HG02938 (cell line): ENCODE results near the gene DAGLB.
"Not testable (repeated sequence)": the region's sequence is repeated elsewhere in the genome, so short reads cannot be mapped to it uniquely, and the experiment has no call there.

ENCODE experiments used
- ATAC-seq: cut with Tn5 transposase; IDR thresholded peaks from one replicate; pipeline ENCODE4 v1.9.1; 2021; ENCODE audit warnings: mild to moderate bottlenecking, moderate library complexity; ENCODE audit not compliant: unreplicated experiment

Gene DAGLB

DNA sequence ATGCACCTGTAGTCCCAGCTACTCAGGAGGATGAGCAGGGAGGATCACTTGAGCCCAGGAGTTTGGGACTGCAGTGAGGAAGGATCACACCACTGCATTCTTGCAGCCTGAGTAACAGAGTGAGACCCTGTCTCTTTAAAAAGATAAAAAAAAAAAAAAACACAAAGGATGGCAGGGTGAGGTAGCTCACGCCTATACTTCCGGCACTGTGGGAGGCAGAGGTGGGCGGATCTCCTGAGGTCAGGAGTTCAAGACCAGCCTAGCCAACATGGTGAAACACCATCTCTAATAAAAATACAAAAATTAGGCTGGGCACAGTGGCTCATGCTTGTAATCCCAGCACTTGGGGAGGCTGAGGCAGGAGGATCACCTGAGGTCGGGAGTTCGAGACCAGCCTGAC lies 15.9 kb upstream of the DAGLB start:
- not testable (repeated sequence) for ATAC-seq

GRCh38 chr7:6461946-6462550 lies 14.3 kb upstream of the DAGLB start:
- ATAC-seq, result no peak

- no peak for ATAC-seq
Observed at GRCh38 chr7:6460990-6461584, 13.3 kb upstream of the DAGLB start.

- no peak for ATAC-seq
Observed at GRCh38 chr7:6460303-6460702, 12.5 kb upstream of the DAGLB start.

DNA sequence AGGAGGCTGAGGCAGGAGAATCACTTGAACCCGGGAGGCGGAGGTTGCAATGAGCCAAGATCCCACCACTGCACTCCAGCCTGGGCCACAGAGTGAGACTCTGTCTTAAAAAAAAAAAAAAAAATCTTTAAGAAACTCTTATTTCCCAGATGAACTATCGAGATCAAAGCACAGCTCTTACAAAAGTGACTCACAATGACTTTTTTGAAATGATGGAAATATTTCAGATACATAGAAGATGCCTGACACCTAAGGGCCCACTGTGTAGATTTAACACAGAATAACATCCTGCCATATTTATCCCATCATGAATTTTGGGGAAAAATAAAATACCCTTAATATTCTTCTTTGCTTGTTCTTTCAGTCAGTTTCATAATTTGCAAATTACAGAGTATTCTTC lies 10.9 kb upstream of the DAGLB start:
- ATAC-seq, result not testable (repeated sequence)

DNA sequence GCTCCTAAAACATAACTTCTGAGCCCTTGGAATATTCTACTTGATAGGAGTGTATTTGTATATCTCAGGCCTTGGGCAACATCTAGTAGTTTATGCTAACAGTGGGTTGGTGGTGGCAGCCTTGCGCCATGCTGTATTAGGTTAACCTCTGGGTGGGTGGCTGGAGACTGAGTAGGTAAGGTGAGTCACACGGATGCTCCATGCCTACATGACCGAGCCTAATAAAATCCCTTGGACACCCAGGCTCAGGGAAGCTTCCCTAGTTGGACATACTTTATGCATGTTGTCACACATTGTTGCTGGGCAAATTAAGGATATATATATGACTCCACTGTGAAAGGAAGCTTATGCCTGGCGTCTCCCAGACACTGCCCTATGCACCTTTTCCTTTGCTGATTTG lies 6.0 kb upstream of the DAGLB start:
- no peak for ATAC-seq

- ATAC-seq, result no peak
Observed at GRCh38 chr7:6451224-6451705, 3.5 kb upstream of the DAGLB start.

- not testable (repeated sequence) for ATAC-seq
Observed at GRCh38 chr7:6450591-6450990, 2.8 kb upstream of the DAGLB start.

- ATAC-seq, result not testable (repeated sequence)
Observed at GRCh38 chr7:6449884-6450283, 2.1 kb upstream of the DAGLB start.

- no peak for ATAC-seq
Observed at GRCh38 chr7:6448943-6449543, 1.3 kb upstream of the DAGLB start.

DNA sequence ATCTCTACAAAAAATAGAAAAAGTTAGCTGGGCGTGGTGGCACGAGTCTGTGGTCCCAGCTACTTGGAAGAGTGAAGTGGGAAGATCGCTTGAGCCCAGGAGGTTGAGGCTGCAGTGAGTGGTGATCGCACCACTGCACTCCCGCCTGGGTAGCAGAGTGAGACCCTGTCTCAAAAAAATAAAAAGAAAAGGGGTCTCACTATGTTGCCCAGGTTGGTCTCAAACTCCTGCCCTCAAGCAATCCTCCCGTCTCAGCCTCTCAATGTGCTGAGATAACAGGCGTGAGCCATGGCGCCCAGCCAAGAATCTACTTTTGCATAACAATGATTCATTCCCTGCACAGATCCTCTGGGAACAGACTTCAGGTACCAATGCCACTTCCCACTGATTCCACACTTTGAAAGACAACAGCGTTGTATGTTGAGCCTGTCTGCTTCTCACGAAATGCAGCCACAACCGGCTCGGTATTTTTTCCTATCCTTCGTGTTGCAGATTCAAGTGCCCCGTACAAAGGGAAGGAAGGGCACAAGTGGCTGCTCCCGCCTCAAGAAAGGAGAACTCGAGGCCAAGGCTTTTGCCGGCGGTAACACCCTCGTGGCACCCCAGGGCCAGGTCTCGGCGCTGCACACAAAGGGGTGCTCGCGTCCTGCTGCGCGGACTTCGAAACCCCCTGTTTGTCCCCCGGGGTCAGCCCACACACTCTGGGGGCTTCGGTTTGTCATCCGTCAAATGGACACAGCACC lies 745 bp downstream of the DAGLB start:
- ATAC-seq, result peak; percentile 30

DNA sequence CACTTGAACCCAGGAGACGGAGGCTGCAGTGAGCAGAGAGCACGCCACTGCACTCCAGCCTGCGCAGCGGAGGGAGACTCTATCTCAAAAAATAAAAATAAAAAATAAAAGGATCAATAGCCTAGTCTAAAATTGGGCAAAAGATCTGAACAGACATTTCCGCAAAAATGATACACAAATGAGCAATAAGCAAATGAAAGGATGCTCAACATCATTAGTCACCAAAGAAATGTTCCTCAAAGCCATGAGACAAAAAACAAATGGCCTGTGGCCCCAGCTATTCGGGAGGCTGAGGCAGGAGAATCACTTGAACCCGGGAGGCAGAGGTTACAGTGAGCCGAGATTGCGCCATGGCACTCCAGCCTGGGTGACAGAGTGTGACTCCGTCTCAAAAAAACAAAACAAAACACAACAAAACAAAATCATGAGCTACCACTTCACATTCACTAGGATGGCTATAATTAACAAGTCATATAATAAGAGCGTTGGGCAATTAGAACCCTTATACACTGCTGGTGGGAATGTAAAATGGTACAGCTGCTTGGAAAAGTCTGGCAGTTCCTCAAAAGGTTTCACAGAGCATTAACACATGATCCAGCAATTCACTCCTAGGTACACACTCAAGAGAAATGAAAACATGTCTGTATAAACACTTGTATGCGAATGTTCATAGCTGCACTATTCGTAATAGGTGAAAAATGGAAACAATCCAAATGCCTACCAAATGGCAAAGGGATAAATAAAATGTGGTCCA lies 3.1 kb downstream of the DAGLB start:
- no peak for ATAC-seq

DNA sequence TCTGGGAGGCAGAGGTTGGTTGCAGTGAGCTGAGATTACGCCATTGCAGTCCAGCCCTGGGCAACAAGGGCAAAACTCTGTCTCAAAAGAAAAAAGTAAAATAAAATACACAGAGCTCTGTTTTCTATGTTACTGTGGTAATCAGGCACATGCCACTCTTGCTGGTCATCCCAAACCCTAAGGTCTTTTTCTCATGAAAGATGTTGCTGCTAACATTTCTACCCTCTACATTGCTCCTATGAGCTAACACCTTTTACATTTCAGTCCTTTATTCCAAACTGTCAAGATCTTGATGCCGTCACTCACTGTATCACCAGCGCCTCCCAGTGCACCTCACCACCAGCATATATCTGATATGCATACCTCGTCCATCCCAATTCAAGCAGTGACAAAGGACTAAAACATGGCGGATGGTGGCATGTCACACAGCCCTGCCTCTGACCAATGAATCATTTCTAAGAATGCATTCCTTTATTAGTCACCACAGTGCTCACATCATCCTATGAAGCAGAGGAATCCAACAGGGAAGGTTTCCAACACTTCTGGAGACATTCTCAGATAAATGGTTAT lies 4.3 kb downstream of the DAGLB start:
- no peak for ATAC-seq

GRCh38 chr7:6442114-6442513 lies 5.6 kb downstream of the DAGLB start:
- no peak for ATAC-seq

- no peak for ATAC-seq
Observed at GRCh38 chr7:6440381-6440780, 7.4 kb downstream of the DAGLB start.

DNA sequence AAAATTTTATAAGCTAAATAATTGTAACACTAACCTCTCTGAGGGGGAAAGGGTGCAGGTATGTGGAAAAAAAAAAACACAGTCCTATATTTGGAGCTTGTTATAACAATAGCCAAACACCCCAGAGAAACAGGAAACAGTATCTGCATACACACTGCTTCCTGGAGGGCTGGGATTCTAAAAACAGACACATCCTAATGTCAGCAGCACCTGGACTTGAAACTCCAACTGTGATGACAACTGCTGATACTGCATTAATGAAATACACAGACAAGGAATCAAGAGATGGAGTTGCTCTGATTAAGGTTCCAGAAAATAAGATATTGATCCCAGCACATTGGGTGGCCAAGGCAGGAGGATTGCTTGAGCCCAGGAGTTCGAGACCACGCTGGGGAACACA lies 9.3 kb downstream of the DAGLB start:
- ATAC-seq, result no peak

- no peak for ATAC-seq
Observed at GRCh38 chr7:6437251-6437650, 10.5 kb downstream of the DAGLB start.

DNA sequence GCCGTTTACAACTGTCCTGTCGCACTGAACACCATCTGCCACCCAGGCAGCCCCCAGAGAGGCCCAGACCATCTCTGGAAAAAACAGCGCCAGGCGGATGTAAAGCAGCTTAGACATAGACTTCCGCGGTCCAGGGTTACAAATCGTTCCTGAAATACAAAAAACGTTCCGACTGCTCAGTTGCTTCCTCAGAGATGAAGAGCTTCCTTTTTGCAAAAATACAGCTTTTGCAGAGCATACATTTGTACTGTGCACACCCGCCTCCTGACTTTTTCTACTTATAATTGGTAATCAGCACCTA lies 11.4 kb downstream of the DAGLB start:
- no peak for ATAC-seq

DNA sequence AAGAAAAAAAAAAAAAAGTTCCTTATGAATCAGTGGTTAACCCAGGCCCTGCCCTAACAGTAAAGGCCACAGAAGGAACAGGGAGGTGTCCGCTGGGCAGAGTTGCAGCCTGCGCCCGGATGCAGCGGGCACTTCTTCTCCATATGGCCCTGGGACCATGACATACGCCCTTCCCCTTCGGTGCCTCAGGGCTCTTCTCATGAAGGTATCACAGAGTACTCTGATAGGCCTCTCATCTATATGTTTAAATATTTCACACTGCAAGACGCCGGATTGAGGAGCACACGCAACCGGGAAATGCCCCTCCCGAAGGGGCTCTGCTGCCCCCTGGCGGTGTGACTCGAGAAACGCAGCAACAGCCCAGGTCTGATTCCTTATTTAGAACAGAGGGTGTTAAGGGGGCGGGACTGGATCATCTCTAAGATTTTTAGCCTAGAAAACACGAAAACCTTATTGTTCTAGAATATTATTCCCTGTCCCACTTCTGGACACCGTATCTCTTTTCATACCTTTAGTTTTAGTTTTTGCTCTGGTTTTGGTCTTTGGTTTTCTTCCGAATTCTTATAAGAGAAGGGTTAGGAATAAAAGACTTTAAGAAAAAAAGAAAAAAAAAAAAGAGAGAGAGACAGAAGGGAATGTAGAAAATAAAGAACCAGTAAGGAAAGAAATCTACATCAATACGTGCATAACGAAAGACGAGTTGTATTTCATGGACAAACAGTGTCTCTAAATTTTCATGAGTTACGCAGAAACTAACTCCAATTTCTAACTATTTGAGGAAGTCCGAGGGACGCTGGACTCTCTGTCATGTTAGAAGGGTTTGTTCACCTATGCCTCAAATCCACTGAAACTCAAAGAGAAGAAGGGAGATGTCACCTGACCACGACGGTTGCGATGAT lies 12.0 kb downstream of the DAGLB start:
- ATAC-seq, result no peak
